SU-DHL-6 (cell line): ENCODE data around the gene NXNL1.

ENCODE experiments used
- H2AFZ ChIP-seq: fragments of 200-600 bp; sonication (generic); 2 replicates; pipeline ENCODE4 v1.6.1; 2014; ENCODE audit warnings: low read depth, mild to moderate bottlenecking, moderate library complexity, mixed read lengths, antibody characterized with exemption, low read length; ENCODE audit not compliant: severe bottlenecking
- H3F3A ChIP-seq: fragments of 200-600 bp; shearing (Covaris generic); 2 replicates; pipeline ENCODE4 v1.6.0; 2016; ENCODE audit warnings: antibody characterized with exemption, mild to moderate bottlenecking; ENCODE audit not compliant: insufficient read depth
- H3K27ac ChIP-seq: fragments of 200-600 bp; sonication (generic); 2 replicates; pipeline ENCODE4 v1.5.1; 2016; ENCODE audit warnings: low read depth, mild to moderate bottlenecking, low read length, moderate library complexity, mixed read lengths
- H3K27me3 ChIP-seq: fragments of 200-600 bp; sonication (generic), shearing (Covaris generic); 2 replicates; pipeline ENCODE4 v1.6.0; 2014; ENCODE audit warnings: mild to moderate bottlenecking, low read length
- H3K36me3 ChIP-seq: fragments of 200-600 bp; sonication (generic); 2 replicates; pipeline ENCODE4 v1.6.1; 2014; ENCODE audit warnings: mild to moderate bottlenecking, low read length, mixed read lengths
- H3K4me2 ChIP-seq: fragments of 300-600, 200-600 bp; shearing (Covaris generic), sonication (generic); 2 replicates; pipeline ENCODE4 v1.6.0; 2014; ENCODE audit warnings: low read length, low read depth, mild to moderate bottlenecking; ENCODE audit not compliant: poor library complexity, severe bottlenecking
- H3K4me3 ChIP-seq: fragments of 200-600 bp; sonication (generic); 2 replicates; pipeline ENCODE4 v1.5.1; 2014; ENCODE audit warnings: antibody characterized with exemption, low read length, mild to moderate bottlenecking, mixed read lengths; ENCODE audit not compliant: insufficient read depth, poor library complexity, severe bottlenecking
- H3K79me2 ChIP-seq: fragments of 200-600 bp; sonication (generic); 2 replicates; pipeline ENCODE4 v1.6.1; 2014; ENCODE audit warnings: mild to moderate bottlenecking, low read length, moderate library complexity; ENCODE audit not compliant: insufficient read depth
- H3K9ac ChIP-seq: fragments of 200-600 bp; sonication (generic); 2 replicates; pipeline ENCODE4 v1.7.0; 2014; ENCODE audit warnings: mild to moderate bottlenecking, low read length
- H3K9me2 ChIP-seq: fragments of 200-600 bp; sonication (generic); replicated peaks from 2 replicates; pipeline ENCODE4 v1.6.1; 2014; ENCODE audit warnings: low read length; ENCODE audit not compliant: insufficient read depth
- H3K9me3 ChIP-seq: fragments of 200-600 bp; sonication (generic); 2 replicates; pipeline ENCODE4 v1.6.1; 2014; ENCODE audit warnings: low read length, mixed read lengths; ENCODE audit not compliant: insufficient read depth
- H4K20me1 ChIP-seq: fragments of 200-600 bp; sonication (generic); 2 replicates; pipeline ENCODE4 v1.6.1; 2014; ENCODE audit warnings: low read depth, mild to moderate bottlenecking, antibody characterized with exemption, low read length, moderate library complexity, mixed read lengths
- EZH2phosphoT487 ChIP-seq: fragments of 200-600 bp; sonication (generic), shearing (Covaris generic); conservative IDR thresholded peaks from 2 replicates; pipeline ENCODE4 v1.6.1; 2018; ENCODE audit warnings: mild to moderate bottlenecking, antibody characterized with exemption, low read length, moderate library complexity, mixed read lengths
- TF ChIP-seq, protein P1 (sequence below): fragments of 200-600 bp; sonication (generic); IDR thresholded peaks from one replicate; pipeline ENCODE4 v1.5.1; 2017; ENCODE audit warnings: antibody characterized with exemption, mild to moderate bottlenecking, low read length, moderate library complexity; ENCODE audit not compliant: insufficient read depth, poor library complexity, severe bottlenecking

Gene NXNL1

DNA sequence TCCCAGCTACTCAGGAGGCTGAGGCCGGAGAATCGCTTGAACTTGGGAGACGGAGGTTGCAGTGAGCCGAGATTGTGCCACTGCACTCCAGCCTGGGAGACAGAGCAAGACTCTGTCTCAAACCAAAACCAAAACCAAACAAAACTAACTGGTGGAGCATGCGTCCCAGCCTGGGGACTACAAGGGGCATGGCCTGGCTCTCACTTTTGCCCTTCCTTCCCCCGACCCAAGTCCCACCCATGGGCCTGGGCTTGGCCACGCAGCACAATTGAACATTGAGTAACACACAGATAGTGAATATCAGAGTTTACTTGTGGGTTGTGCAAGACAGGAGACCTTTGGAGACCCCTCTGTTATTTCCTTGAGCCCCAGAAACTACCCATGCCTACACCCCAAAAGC is 25.5 kb downstream of the NXNL1 start:
- H3K27ac ChIP-seq = no peak overlapping the region
- no peaks in the 10 kb centered on the region for H3K9me2 ChIP-seq
- H3K4me3 ChIP-seq = no peak overlapping the region
- no peak overlapping the region for H3K9ac ChIP-seq
- H3K9me3 ChIP-seq = no peaks in the 10 kb centered on the region
- H3K4me2 ChIP-seq = no peak overlapping the region
- no peak overlapping the region for H2AFZ ChIP-seq
- TF ChIP-seq, protein P1, sequence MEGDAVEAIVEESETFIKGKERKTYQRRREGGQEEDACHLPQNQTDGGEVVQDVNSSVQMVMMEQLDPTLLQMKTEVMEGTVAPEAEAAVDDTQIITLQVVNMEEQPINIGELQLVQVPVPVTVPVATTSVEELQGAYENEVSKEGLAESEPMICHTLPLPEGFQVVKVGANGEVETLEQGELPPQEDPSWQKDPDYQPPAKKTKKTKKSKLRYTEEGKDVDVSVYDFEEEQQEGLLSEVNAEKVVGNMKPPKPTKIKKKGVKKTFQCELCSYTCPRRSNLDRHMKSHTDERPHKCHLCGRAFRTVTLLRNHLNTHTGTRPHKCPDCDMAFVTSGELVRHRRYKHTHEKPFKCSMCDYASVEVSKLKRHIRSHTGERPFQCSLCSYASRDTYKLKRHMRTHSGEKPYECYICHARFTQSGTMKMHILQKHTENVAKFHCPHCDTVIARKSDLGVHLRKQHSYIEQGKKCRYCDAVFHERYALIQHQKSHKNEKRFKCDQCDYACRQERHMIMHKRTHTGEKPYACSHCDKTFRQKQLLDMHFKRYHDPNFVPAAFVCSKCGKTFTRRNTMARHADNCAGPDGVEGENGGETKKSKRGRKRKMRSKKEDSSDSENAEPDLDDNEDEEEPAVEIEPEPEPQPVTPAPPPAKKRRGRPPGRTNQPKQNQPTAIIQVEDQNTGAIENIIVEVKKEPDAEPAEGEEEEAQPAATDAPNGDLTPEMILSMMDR = no peak
- TF ChIP-seq EZH2phosphoT487 = no peak
- H3K36me3 ChIP-seq = no peaks in the 10 kb centered on the region
- no peaks in the 10 kb centered on the region for H3K27me3 ChIP-seq
- no peaks in the 10 kb centered on the region for H3F3A ChIP-seq
- no peaks in the 10 kb centered on the region for H4K20me1 ChIP-seq
- H3K79me2 ChIP-seq = no peaks in the 10 kb centered on the region

DNA sequence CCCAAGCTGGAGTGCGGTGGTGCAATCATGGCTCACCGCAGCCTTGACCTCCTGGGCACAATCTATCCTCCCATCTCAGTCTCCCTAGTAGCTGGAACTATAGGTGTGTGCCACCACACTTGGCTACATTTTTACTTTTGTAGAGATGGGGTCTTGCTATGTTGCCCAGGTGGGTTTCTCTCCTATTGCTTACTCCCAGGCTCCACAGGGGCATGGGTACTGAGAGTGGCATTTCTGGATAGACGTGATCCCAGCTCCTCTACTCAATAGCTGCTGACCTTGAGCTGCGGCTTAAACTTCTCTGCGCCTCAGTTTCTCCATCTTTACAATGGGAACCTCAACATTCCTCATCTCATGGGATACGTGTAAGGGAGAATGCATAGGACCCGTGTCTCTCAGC is 29.3 kb downstream of the NXNL1 start:
- no peak for TF ChIP-seq EZH2phosphoT487
- TF ChIP-seq, protein P1 = no peak
- H2AFZ ChIP-seq = no peak overlapping the region
- H3K4me2 ChIP-seq = no peak overlapping the region
- H3K27ac ChIP-seq = no peak overlapping the region
- H3K27me3 ChIP-seq = no peaks in the 10 kb centered on the region
- H3F3A ChIP-seq = no peaks in the 10 kb centered on the region
- no peaks in the 10 kb centered on the region for H3K9me2 ChIP-seq
- no peaks in the 10 kb centered on the region for H3K9me3 ChIP-seq
- no peaks in the 10 kb centered on the region for H3K79me2 ChIP-seq
- no peak overlapping the region for H3K4me3 ChIP-seq
- H3K36me3 ChIP-seq = no peaks in the 10 kb centered on the region
- no peak overlapping the region for H3K9ac ChIP-seq
- no peaks in the 10 kb centered on the region for H4K20me1 ChIP-seq

- no peak overlapping the region for H3K27ac ChIP-seq
- H3K9me2 ChIP-seq = no peaks in the 10 kb centered on the region
- TF ChIP-seq, protein P1 = no peak
- TF ChIP-seq EZH2phosphoT487 = no peak
- H2AFZ ChIP-seq = no peak overlapping the region
- H3K4me3 ChIP-seq = no peak overlapping the region
- H3K36me3 ChIP-seq = no peaks in the 10 kb centered on the region
- no peak overlapping the region for H3K9ac ChIP-seq
- no peaks in the 10 kb centered on the region for H4K20me1 ChIP-seq
- no peak overlapping the region for H3K4me2 ChIP-seq
- H3K79me2 ChIP-seq = no peaks in the 10 kb centered on the region
- H3K9me3 ChIP-seq = no peaks in the 10 kb centered on the region
- H3F3A ChIP-seq = no peaks in the 10 kb centered on the region
- H3K27me3 ChIP-seq = no peaks in the 10 kb centered on the region
Observed at GRCh38 chr19:17429641-17430113, 31.0 kb downstream of the NXNL1 start.
